Mesenchymal stem cell (in vitro differentiated cells and primary cell): ENCODE measurements around the gene NPAS2.

Source experiments
- DNase-seq: peaks from one replicate; pipeline ENCODE4 v3.0.0-alpha.2; 2013
- H2AFZ ChIP-seq: one replicate; pipeline ENCODE4 v1.6.1; 2013; ENCODE audit warnings: low read depth, mild to moderate bottlenecking, control low read depth, inconsistent platforms, low read length, moderate library complexity
- H2AK5ac ChIP-seq: 2 replicates; pipeline ENCODE4 v1.6.1; 2013; ENCODE audit warnings: low read length, moderate library complexity, mild to moderate bottlenecking, inconsistent platforms; ENCODE audit not compliant: severe bottlenecking
- H2BK120ac ChIP-seq: one replicate; pipeline ENCODE4 v1.6.1; 2013; ENCODE audit warnings: low read depth, mild to moderate bottlenecking, inconsistent platforms, low read length, moderate library complexity
- H2BK12ac ChIP-seq, 2 experiments: one replicate each; pipeline ENCODE4 v1.6.1; 2013; ENCODE audit warnings: inconsistent platforms in 2 of 2, low read length in 2 of 2, mild to moderate bottlenecking in 2 of 2, moderate library complexity in 2 of 2, control low read depth in 1 of 2
- H2BK15ac ChIP-seq: one replicate; pipeline ENCODE4 v1.6.1; 2013; ENCODE audit warnings: mild to moderate bottlenecking, low read depth, inconsistent platforms; ENCODE audit not compliant: poor library complexity, severe bottlenecking
- H2BK5ac ChIP-seq: 2 replicates; pipeline ENCODE4 v1.6.1; 2013; ENCODE audit warnings: low read depth, mild to moderate bottlenecking, low read length, control low read depth, inconsistent platforms; ENCODE audit not compliant: poor library complexity, severe bottlenecking
- H3K14ac ChIP-seq, 2 experiments: one replicate each; pipeline ENCODE4 v1.6.1; 2013; ENCODE audit warnings: inconsistent platforms in 2 of 2, low read length in 2 of 2, control low read depth in 1 of 2, mild to moderate bottlenecking in 1 of 2, moderate library complexity in 1 of 2
- H3K18ac ChIP-seq, 2 experiments: one replicate each; pipeline ENCODE4 v1.6.1; 2013; ENCODE audit warnings: inconsistent platforms in 2 of 2, low read length in 2 of 2, control low read depth in 1 of 2, low read depth in 1 of 2, mild to moderate bottlenecking in 1 of 2
- H3K23ac ChIP-seq, 2 experiments: one replicate each; pipeline ENCODE4 v1.6.1; 2013; ENCODE audit warnings: inconsistent platforms in 2 of 2, low read length in 2 of 2, mild to moderate bottlenecking in 2 of 2, moderate library complexity in 2 of 2, control low read depth in 1 of 2
- H3K27ac ChIP-seq: 2 replicates; pipeline ENCODE4 v1.5.1; 2013; ENCODE audit warnings: mild to moderate bottlenecking, moderate library complexity, low read length, control low read depth, inconsistent platforms; ENCODE audit not compliant: poor library complexity, severe bottlenecking
- H3K27me3 ChIP-seq, 2 experiments: 2 replicates each; pipeline versions ENCODE4 v1.6.1 to v1.7.0; 2013; ENCODE audit warnings: low read length in 2 of 2, mild to moderate bottlenecking in 2 of 2, moderate library complexity in 2 of 2, control low read depth in 1 of 2, inconsistent platforms in 1 of 2; ENCODE audit not compliant: control insufficient read depth in 1 of 2, insufficient read depth in 1 of 2
- H3K36me3 ChIP-seq, 2 experiments: 2 replicates each; pipeline versions ENCODE4 v1.6.1 to v1.7.0; 2013; ENCODE audit warnings: low read length in 2 of 2, control low read depth in 1 of 2, inconsistent platforms in 1 of 2, low read depth in 1 of 2, mild to moderate bottlenecking in 1 of 2; ENCODE audit not compliant: insufficient read depth in 2 of 2, control insufficient read depth in 1 of 2
- H3K4ac ChIP-seq, 2 experiments: one replicate each; pipeline ENCODE4 v1.6.1; 2013; ENCODE audit warnings: inconsistent platforms in 2 of 2, low read length in 2 of 2, mild to moderate bottlenecking in 2 of 2, moderate library complexity in 2 of 2, control low read depth in 1 of 2, low read depth in 1 of 2
- H3K4me1 ChIP-seq: 2 replicates; pipeline ENCODE4 v1.6.1; 2013; ENCODE audit warnings: low read depth, low read length, control low read depth; ENCODE audit not compliant: control insufficient read depth, insufficient read depth
- H3K4me2 ChIP-seq: 2 replicates; pipeline ENCODE4 v1.6.1; 2013; ENCODE audit warnings: low read length, mild to moderate bottlenecking, inconsistent platforms; ENCODE audit not compliant: poor library complexity, severe bottlenecking
- H3K4me3 ChIP-seq, 2 experiments: 2 replicates each; pipeline versions ENCODE4 v1.5.1 to v1.7.0; 2013; ENCODE audit warnings: low read length in 2 of 2, mild to moderate bottlenecking in 2 of 2, control low read depth in 1 of 2, low read depth in 1 of 2; ENCODE audit not compliant: insufficient read depth in 1 of 2
- H3K79me1 ChIP-seq: replicated peaks from 2 replicates; pipeline ENCODE4 v1.6.1; 2013; ENCODE audit warnings: mild to moderate bottlenecking, control low read depth, low read length, inconsistent platforms; ENCODE audit not compliant: poor library complexity, severe bottlenecking
- H3K9ac ChIP-seq: 2 replicates; pipeline ENCODE4 v1.7.0; 2013; ENCODE audit warnings: mild to moderate bottlenecking, low read length, moderate library complexity
- H3K9me3 ChIP-seq: 2 replicates; pipeline ENCODE4 v1.7.0; 2013; ENCODE audit warnings: mild to moderate bottlenecking, low read length; ENCODE audit not compliant: control insufficient read depth
- H4K8ac ChIP-seq: one replicate; pipeline ENCODE4 v1.6.1; 2013; ENCODE audit warnings: inconsistent platforms, mild to moderate bottlenecking, low read length, moderate library complexity
- H4K91ac ChIP-seq: one replicate; pipeline ENCODE4 v1.6.1; 2013; ENCODE audit warnings: mild to moderate bottlenecking, low read length, inconsistent platforms
- WGBS: methylation state at CpG from one replicate; pipeline ENCODE4 v1.1.7; 2013; ENCODE audit warnings: mixed read lengths; 5-methylcytosine and 5-hydroxymethylcytosine counted together

The NPAS2 gene

DNA sequence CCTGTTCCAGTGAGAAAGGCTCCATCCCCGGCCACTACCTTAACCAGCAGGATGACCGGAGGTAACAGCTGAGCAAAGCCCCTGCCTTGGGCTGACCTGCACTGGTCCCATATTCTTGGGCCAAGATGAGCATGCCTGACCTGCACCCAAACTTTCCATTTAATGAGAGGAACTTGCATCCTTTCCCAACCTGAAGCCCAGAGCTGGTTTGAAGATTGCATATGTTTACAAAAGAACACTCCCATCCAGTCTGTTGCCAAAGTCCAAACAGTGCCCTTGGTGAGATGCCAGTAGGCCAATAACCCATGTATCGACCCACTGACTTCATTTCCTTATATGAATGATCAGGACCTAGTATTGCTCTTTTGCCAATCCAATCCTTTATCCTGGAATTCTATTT is 5.5 kb upstream of the NPAS2 start:
- Histone ChIP-seq H3K27me3 (peaks cover 5 to 31% of the 10 kb centered on the region in 2 experiments), H2BK15ac (no peak overlapping the region), H2BK120ac (no peak overlapping the region), H3K4ac (no peak overlapping the region), H3K9me3 (no peaks in the 10 kb centered on the region), H4K8ac (no peak overlapping the region), H2AFZ (no peak overlapping the region), H3K4me1 (peaks cover 9% of the 10 kb centered on the region), H3K4me3 (no peak overlapping the region), H3K4me2 (no peak overlapping the region), H3K27ac (no peak overlapping the region), H3K79me1 (no peaks in the 10 kb centered on the region), H2AK5ac (no peak overlapping the region), H3K14ac (no peak overlapping the region), H3K23ac (no peak overlapping the region), H3K9ac (no peak overlapping the region), H2BK5ac (no peak overlapping the region), H4K91ac (no peak overlapping the region), H3K36me3 (no peaks in the 10 kb centered on the region), H3K18ac (no peak overlapping the region), H2BK12ac (no peak overlapping the region)
- WGBS: 85% methylated on average over 3 of the region's 3 CpGs
- no peak for DNase-seq

- Histone ChIP-seq H4K91ac (no peak overlapping the region), H2BK15ac (no peak overlapping the region)
- 88% methylated on average over 7 of the region's 7 CpGs for WGBS
These were observed 2.5 kb upstream of the NPAS2 start for GRCh38 chr2:100817388-100817985.

DNA sequence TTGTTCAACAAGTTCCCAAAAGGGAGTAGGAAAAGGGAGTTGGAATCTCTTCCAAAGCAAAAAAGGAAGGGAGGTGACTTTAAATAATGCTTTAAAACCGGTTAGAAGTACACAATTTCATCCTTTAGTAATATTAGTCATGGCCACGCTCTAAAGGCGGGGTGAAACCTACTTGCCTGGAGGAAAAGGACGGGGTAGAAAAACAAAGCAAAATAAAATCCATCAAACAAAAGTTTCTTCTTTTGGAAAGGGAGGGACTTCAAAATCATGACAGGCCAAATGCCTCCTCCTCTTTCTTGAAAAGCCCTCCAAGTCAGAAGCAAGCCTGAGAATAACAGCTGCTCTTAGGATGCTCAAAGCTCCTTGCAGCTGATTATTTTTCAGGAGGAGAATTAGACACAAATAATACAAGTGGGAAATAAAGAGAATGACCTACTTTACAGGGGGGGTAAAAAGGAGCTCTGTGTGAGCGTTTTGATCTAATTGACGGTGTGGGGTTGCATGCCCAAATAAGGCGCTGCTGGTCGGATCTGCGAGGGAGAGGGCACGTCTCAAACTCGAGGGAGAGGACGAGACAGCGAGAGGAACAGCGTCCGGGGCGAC is 1.8 kb upstream of the NPAS2 start:
- H3K14ac ChIP-seq: no peak overlapping the region
- H3K27me3 ChIP-seq: peaks cover 3 to 42% of the 10 kb centered on the region in 2 experiments
- H2AK5ac ChIP-seq: no peak overlapping the region
- H2BK15ac ChIP-seq: peak overlapping the region; percentile 84
- H3K4me2 ChIP-seq: peak overlapping the region; percentile 100
- no peak overlapping the region for H2BK5ac ChIP-seq
- H3K18ac ChIP-seq: peak overlapping the region; percentile 92 to 93
- no peak overlapping the region for H3K27ac ChIP-seq
- H3K4me1 ChIP-seq: peaks cover 21% of the 10 kb centered on the region
- no peak overlapping the region for H2BK12ac ChIP-seq
- WGBS: 13% methylated on average over 12 of the region's 16 CpGs
- DNase-seq: no peak
- peak overlapping the region in 1 of 2 experiments; percentile 2 for H3K4ac ChIP-seq
- H4K8ac ChIP-seq: peak overlapping the region; percentile 45
- H3K23ac ChIP-seq: peak overlapping the region in 1 of 2 experiments; percentile 40
- peak overlapping the region; percentile 88 for H2AFZ ChIP-seq
- peak overlapping the region; percentile 84 for H3K9ac ChIP-seq
- H3K79me1 ChIP-seq: no peaks in the 10 kb centered on the region
- H2BK120ac ChIP-seq: peak overlapping the region; percentile 97
- no peaks in the 10 kb centered on the region for H3K36me3 ChIP-seq
- peak overlapping the region; percentile 60 to 81 for H3K4me3 ChIP-seq
- H3K9me3 ChIP-seq: no peaks in the 10 kb centered on the region
- no peak overlapping the region for H4K91ac ChIP-seq

More at GRCh38 chr2:100817388-100817985, 2.5 kb upstream of the NPAS2 start:
- Histone ChIP-seq H3K18ac (peak overlapping the region in 1 of 2 experiments; percentile 28), H2AFZ (no peak overlapping the region), H4K8ac (no peak overlapping the region), H3K4me2 (no peak overlapping the region), H3K4me1 (peaks cover 21% of the 10 kb centered on the region), H3K9ac (no peak overlapping the region), H3K27ac (no peak overlapping the region), H3K23ac (no peak overlapping the region), H2BK120ac (no peak overlapping the region), H3K9me3 (no peaks in the 10 kb centered on the region), H3K4me3 (no peak overlapping the region), H3K14ac (no peak overlapping the region), H3K4ac (no peak overlapping the region), H2BK5ac (no peak overlapping the region), H2BK12ac (peak overlapping the region in 1 of 2 experiments; percentile 13), H3K27me3 (peaks cover 3 to 43% of the 10 kb centered on the region in 2 experiments), H2AK5ac (no peak overlapping the region), H3K79me1 (no peaks in the 10 kb centered on the region), H3K36me3 (no peaks in the 10 kb centered on the region)
- peak; percentile 22 for DNase-seq

DNA sequence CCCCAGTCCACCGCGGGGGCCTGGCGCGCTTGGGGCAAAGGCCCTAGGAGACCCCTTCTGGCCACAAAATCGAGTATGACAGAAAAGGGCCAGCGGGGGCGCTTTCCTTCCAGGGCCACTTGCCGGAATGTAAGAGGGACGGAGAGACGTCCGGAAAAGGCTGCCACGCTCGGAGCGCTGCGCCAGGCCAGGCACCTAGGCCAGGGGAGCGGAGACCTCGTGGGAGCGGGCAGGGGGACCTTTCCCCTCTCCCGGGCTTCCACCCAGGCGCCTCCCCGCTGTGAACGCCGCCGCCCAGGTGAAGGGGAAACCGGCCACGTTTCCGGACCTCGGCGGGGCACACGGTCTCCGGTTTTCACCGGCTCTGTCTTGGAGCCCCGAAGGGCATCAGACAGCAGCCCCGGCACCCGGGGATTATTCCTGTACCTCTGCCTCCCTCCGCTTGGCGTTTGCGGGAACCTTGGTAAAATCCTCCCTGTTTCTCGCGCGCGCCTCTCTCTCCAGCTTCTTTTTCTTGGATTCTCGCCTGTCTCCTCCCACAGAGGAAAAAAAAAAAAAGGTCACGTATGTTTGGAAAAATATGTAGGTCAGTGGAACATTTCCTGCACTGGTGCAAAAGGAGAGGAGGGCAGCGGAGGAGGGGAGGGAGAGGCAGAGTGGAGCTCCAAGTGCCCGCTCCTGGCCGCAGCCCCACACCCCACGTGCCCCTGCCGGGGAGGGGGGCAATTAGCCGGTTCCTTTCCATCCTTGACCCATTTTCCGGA is 1.2 kb upstream of the NPAS2 start:
- peaks cover 21% of the 10 kb centered on the region for H3K4me1 ChIP-seq
- peak overlapping the region; percentile 100 for H3K4me2 ChIP-seq
- peaks cover 3 to 47% of the 10 kb centered on the region in 2 experiments for H3K27me3 ChIP-seq
- no peaks in the 10 kb centered on the region for H3K79me1 ChIP-seq
- peak overlapping the region; percentile 84 for H3K9ac ChIP-seq
- H3K14ac ChIP-seq: peak overlapping the region; percentile 19 to 89
- H2BK12ac ChIP-seq: peak overlapping the region in 1 of 2 experiments; percentile 94
- H4K91ac ChIP-seq: peak overlapping the region; percentile 93
- H3K4ac ChIP-seq: peak overlapping the region; percentile 86 to 94
- no peak overlapping the region for H2AK5ac ChIP-seq
- H3K27ac ChIP-seq: no peak overlapping the region
- peak overlapping the region; percentile 61 to 81 for H3K4me3 ChIP-seq
- H3K36me3 ChIP-seq: no peaks in the 10 kb centered on the region
- peak overlapping the region; percentile 97 for H2AFZ ChIP-seq
- peak overlapping the region; percentile 93 to 99 for H3K18ac ChIP-seq
- peak overlapping the region; percentile 88 for H4K8ac ChIP-seq
- H3K23ac ChIP-seq: peak overlapping the region in 1 of 2 experiments; percentile 98
- under 1% methylated on average over 39 of the region's 51 CpGs for WGBS
- no peaks in the 10 kb centered on the region for H3K9me3 ChIP-seq
- peak; percentile 89 for DNase-seq
- H2BK5ac ChIP-seq: no peak overlapping the region
- H2BK120ac ChIP-seq: peak overlapping the region; percentile 98
- H2BK15ac ChIP-seq: peak overlapping the region; percentile 84
